GM10847 (cell line): ENCODE measurements around the gene GFPT2.

ENCODE experiments used
- POLR2A ChIP-seq: IDR thresholded peaks from 2 replicates; pipeline ENCODE4 v1.6.1; 2011; ENCODE audit not compliant: insufficient read length; ENCODE audit errors: extremely low read depth

Gene GFPT2

DNA sequence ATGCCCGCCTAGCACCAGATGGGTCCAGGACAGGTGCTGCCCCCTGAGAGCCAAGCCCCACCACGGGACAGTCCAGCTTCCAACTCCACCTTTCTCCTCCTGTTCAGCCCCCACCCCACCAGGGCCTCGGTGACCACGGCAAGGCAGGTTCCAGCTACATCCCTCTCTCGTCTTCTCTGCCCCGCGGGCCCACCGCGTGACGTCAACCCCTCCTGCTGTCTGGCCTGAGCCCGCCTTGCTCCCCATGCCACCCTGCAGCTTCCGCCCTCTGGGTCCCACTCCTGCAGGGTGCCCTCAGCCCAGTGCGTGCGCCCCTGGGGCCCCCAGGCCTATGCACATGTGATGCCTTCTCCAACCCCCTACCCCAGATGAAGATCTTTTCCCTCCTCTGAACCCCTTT, 6.8 kb downstream of the GFPT2 start:
- TF ChIP-seq POLR2A, result no peak

GRCh38 chr5:180345781-180346180, 7.4 kb downstream of the GFPT2 start:
- no peak for TF ChIP-seq POLR2A

DNA sequence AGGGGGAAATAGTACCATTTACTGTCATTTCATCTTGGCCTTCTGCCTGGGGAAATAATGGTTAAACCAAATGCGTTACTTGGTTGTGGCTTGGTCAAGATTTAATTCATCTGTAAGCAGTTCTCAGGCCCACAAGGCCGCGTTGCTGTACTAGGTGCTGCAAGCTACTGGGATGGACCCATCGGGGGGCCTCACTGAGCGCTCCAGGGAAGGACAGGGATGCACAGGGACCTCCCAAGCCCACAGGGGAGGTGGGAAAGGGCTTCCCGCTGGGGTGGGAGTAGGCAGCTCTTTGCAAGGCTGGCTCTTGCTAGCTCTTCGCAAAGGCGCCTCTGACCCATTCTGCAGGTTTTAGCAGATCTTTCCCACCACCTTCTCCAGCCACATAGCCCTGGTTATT, 8.0 kb downstream of the GFPT2 start:
- TF ChIP-seq POLR2A, result no peak

GRCh38 chr5:180344696-180344999, 8.5 kb downstream of the GFPT2 start:
- TF ChIP-seq POLR2A, result no peak

GRCh38 chr5:180343831-180344695, 9.1 kb downstream of the GFPT2 start:
- no peak for TF ChIP-seq POLR2A

GRCh38 chr5:180343110-180343830, 9.9 kb downstream of the GFPT2 start:
- TF ChIP-seq POLR2A, result no peak

GRCh38 chr5:180341595-180341994, 11.5 kb downstream of the GFPT2 start:
- no peak for TF ChIP-seq POLR2A

DNA sequence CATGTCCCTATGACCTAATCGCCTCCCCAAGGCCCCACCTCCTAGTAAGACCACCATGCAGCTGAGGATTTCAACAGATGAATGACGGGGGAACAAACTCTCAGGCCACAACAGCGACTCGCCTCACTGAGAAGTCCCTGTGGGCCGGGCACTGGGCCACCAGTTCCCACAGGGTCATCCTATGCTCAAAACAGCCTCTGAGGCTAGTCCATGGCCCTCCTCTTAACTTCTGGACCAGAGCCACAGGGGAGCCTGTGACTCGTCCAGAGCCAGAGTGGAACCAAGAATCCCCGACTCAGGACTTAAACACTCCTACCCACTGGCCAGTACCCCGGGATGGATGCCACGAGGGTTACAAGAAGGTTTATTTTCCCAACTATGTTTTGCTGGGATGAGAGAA, 12.3 kb downstream of the GFPT2 start:
- TF ChIP-seq POLR2A, result no peak

GRCh38 chr5:180339583-180340183, 13.5 kb downstream of the GFPT2 start:
- no peak for TF ChIP-seq POLR2A

DNA sequence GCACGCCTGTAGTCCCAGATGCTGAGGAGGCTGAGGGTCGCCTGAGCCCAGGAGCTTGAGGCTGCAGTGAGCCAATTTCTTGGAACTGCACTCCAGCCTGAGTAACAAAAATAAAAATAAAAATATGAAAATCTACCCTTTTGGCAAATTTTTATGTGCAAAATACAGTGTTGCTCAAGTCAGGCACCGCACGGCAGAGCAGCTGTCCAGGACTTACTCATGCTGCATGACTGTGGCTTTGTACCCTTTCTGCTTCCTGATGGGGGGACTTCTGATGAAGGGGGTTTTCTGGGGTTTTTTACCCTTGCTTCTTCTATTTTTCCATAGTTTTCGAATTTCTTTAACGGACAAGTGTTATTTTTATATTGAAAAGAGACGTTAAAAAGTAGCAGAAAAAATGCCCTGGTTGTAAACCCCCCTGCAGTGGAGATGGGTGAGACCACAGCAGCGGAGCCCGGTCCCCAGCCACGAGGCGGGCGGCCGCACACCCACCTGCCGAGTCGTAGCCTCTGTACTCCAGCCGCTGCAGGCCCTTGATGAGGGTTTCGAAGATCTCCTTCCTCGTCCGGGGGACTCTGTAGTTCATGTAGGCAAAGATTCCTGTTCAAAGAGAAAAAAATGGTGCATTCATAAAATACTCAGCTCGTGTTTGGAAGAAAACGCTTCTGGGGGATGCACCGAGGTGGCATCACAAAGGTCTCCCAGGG, 15.0 kb downstream of the GFPT2 start:
- no peak for TF ChIP-seq POLR2A

GRCh38 chr5:180336234-180337020, 16.7 kb downstream of the GFPT2 start:
- no peak for TF ChIP-seq POLR2A

DNA sequence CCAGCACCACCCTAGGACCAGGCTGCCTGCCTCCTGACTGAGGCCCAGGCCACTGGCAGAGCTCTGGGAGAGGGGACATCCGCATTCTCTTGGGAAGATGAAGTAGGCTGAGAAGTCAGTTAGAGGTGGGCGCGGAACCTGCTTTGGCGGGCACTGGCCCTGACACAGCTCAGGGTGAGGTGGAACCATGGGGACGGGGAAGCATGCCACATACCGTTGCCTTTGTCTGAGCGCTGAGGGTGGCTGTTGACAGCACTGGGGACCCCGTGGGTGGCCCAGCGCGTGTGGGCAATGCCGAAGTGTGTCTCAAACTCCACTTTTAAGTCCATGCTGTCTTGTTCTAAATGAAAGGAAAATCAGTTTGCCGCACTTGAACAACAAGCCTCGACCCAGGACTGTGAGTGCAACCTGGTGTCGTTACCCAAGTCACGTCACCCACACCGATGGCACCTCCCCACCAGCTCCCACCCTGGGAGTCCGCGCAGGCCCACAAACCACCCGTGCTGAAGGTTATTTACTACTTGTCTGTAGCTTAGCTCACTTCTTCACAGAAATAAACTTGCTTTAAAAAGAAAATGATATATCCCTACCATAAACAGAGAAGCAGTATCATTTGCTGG, 17.4 kb downstream of the GFPT2 start:
- TF ChIP-seq POLR2A, result no peak

DNA sequence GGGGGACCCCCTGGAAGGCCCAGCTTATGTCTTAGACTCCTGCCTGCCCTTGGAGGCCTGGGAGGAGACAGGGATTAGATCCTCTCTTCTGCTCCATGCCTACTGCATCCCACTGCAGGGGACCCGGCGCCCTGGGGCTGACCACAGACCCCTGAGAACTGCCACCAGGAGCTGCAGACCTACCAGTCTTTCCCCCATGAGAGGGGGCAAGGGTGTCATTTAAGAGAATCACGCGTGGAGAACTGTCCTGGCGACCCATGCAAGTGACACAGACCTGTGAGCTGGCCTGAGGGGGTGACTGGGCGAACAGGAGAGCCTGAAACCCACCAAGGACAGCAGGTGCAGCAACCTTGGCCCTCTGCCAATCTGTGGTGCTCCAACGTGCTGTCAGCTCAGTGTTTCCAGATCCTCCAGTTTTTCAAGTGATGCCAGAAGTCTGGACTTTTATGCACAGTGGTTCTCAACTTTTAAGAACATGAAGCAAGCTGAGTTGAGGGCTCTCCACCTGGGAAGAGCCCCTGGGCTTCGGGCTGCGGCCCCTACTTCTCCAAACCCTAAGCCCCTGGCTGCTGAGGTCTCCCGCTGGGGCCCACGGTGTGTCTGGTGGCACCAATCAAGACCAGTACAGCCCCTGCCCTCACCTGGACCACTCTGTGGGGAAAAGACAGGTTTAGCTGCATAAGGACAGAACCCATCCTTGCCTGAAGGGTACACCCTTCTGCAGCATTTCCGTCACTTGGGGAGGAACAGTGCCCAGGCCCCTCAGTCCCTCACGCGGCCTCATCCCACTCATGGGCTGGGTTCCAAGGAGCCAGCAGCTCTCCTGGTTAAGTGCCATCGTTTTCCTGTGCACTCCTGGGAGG, 18.2 kb downstream of the GFPT2 start:
- TF ChIP-seq POLR2A, result no peak
